Effector memory CD4-positive, alpha-beta T cell (primary cell): ENCODE results near the gene LHX2.

Experiments used
- DNase-seq, 3 donors: peaks; one replicate each; pipeline ENCODE4 v3.0.0-alpha.2; 2020
- H3K27ac ChIP-seq: 2 replicates; pipeline ENCODE4 v1.7.0; 2013; ENCODE audit warnings: mild to moderate bottlenecking, low read length, moderate library complexity; ENCODE audit not compliant: insufficient read depth, poor library complexity, severe bottlenecking
- H3K27me3 ChIP-seq: replicated peaks from 2 replicates; pipeline ENCODE4 v1.7.0; 2013; ENCODE audit warnings: mild to moderate bottlenecking, low read length; ENCODE audit not compliant: insufficient read depth, control insufficient read depth, poor library complexity, severe bottlenecking
- H3K36me3 ChIP-seq: 2 replicates; pipeline ENCODE4 v1.7.0; 2013; ENCODE audit warnings: mild to moderate bottlenecking, low read length, moderate library complexity; ENCODE audit not compliant: control insufficient read depth, insufficient read depth
- H3K4me1 ChIP-seq: 2 replicates; pipeline ENCODE4 v1.7.0; 2013; ENCODE audit warnings: low read length, mild to moderate bottlenecking; ENCODE audit not compliant: control insufficient read depth, insufficient read depth, poor library complexity, severe bottlenecking
- H3K4me3 ChIP-seq: 2 replicates; pipeline ENCODE4 v1.7.0; 2013; ENCODE audit warnings: low read length, low read depth, mild to moderate bottlenecking; ENCODE audit not compliant: insufficient read depth, poor library complexity, severe bottlenecking
- H3K9me3 ChIP-seq: 2 replicates; pipeline ENCODE4 v1.7.0; 2013; ENCODE audit warnings: mild to moderate bottlenecking, low read length, moderate library complexity; ENCODE audit not compliant: control insufficient read depth

LHX2 gene

DNA sequence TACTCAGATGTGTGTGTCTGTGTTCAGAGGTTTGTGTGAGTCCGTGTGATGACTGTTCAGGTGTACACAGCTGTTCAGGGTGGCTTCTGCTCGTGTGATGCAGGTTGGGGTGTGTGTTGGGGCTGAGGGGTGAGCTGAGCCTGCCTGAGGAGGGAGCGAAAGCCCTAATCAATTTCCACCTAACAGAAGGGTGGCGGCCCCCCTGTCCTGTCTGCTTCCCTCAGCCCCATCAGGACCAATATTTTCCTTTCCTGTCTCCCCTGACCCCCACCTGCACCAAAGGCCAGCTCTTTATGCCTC, 30.2 kb downstream of the LHX2 start:
- Histone ChIP-seq H3K4me3 (no peak overlapping the region), H3K27me3 (peaks cover 23% of the 10 kb centered on the region), H3K9me3 (no peaks in the 10 kb centered on the region), H3K36me3 (no peaks in the 10 kb centered on the region), H3K4me1 (peaks cover 7% of the 10 kb centered on the region), H3K27ac (no peak overlapping the region)
- DNase-seq = no peak

DNA sequence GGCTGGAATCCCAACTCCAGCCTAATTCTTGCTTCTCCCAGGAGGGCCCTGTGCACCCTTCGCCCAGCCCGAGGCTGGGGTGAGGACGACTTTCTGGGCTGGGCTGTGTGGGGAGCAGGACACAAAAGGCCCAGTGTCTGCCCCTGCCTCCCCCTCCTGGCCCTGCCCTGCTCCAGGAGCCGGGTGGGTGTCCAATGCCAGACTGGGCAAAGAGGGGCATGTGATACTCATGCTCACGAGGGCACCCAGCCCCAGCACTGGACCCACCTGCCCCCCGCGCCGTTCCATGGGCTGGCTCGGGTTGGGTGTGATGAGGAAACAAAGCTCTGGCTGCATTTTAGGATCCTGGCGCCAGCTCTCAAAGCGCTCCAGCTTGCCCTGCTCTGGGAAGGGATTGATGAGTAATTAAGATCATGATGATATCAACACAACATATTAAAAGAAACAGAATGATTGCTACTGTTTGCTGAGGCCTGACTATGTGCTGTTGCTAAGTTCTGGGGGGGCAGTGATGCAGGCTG, 30.7 kb downstream of the LHX2 start:
- H3K27me3 ChIP-seq = peaks cover 23% of the 10 kb centered on the region

DNA sequence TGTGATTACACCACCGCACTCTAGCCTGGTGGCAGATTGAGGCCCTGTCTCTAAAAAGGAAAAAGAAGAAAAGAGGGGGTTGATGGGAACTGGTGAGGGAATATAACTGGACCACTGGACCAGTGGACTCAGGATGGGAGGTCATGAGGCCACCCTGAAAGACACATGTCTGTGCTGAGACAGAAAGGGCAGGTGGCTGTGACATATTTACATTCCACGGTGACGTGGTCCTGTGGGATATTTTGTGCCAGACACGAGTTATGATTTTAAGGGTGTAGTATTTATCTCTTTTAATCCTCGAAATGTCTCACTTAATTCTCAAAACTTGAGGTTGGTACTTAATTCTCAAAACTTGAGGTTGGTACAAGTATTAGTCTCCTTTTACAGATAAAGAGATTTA, 32.9 kb downstream of the LHX2 start:
- peaks cover 23% of the 10 kb centered on the region for H3K27me3 ChIP-seq
- H3K27ac ChIP-seq = no peak overlapping the region
- DNase-seq = no peak
- H3K9me3 ChIP-seq = no peaks in the 10 kb centered on the region
- peaks cover 7% of the 10 kb centered on the region for H3K4me1 ChIP-seq
- no peaks in the 10 kb centered on the region for H3K36me3 ChIP-seq
- H3K4me3 ChIP-seq = no peak overlapping the region

More for the DNA sequence above, 30.7 kb downstream of the LHX2 start:
- DNase-seq = no peak
- Histone ChIP-seq H3K9me3 (no peaks in the 10 kb centered on the region), H3K27ac (no peak overlapping the region), H3K4me3 (no peak overlapping the region), H3K36me3 (no peaks in the 10 kb centered on the region), H3K4me1 (peaks cover 7% of the 10 kb centered on the region)

DNA sequence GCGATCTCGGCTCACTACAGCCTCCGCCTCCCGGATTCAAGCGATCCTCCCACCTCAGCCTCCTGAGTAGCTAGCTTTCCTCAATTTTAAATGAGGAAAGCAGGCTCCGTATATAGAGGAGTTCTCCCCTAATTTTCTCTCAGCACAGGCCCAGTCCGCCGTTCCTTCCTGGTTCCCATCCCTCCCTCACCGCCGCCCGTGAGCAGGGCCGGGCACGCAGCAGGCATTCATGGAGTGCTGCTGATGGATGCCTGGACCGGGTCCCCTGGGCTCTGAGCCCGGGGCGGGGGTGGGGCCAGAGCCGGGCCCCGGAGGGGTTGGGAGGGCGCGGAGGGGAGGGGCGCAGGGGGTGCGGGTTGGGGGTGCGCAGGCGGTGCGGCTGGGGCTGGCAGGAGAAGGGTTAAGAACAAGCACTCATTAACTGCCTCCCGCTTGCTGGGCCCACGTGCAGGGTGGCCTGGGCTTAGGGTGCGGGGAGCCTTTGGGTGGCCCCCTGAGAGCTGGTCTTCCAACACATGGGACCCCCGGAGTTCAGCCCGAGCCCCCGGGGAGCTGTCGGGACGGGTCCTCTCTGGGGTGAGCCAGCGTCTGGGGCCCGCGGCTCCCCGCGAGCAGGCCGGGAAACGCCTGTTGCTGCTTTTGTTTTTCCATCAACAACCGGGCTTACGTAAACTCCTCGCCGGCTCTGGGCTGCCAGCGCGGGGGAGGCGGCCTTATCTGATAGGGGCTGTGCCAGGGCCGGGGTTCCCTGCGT, 33.7 kb downstream of the LHX2 start:
- no peak for DNase-seq
- H3K27me3 ChIP-seq = peaks cover 20% of the 10 kb centered on the region
- peaks cover 7% of the 10 kb centered on the region for H3K4me1 ChIP-seq
- no peak overlapping the region for H3K27ac ChIP-seq
- H3K4me3 ChIP-seq = no peak overlapping the region
- H3K9me3 ChIP-seq = no peaks in the 10 kb centered on the region
- no peaks in the 10 kb centered on the region for H3K36me3 ChIP-seq

DNA sequence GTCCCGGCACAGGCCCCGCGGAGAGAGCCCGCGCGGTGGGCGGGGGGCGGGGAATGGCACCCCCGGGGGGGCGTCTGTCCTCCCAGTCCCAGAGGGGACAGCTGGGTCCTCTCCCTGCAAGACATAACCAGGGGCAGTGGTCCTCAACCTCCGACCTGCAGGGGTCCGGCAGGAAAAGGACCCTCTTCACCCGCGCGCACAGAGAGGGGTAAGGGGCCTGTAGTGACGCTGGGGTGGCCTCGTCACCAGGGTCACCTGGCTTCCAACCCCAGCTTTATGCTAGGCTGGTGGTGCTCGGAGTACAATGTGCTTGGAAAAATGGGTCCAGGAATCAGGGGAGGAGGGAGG, 34.2 kb downstream of the LHX2 start:
- Histone ChIP-seq H3K4me3 (no peak overlapping the region), H3K27ac (no peak overlapping the region), H3K36me3 (no peaks in the 10 kb centered on the region), H3K9me3 (no peaks in the 10 kb centered on the region), H3K4me1 (peaks cover 7% of the 10 kb centered on the region), H3K27me3 (peaks cover 20% of the 10 kb centered on the region)
- DNase-seq = no peak

DNA sequence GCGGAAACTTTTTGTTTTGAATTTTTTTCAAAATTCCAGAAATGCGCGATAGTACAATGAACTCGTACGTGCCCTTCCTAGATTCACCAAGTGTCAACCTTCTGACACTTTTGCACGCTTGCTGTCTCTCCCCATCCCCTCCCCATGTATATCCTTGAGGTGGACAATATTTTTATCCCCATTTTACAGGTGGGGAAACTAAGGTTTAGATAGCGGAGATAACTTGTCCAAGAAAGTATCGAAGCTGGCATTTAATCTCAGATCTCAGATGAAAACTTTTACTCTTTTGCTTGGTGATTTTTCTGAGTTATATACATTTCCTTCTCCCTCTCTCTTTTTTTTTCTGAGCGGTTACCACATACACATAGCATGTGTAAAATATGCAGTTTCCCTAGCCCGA, 34.6 kb downstream of the LHX2 start:
- Histone ChIP-seq H3K4me1 (peaks cover 5% of the 10 kb centered on the region), H3K4me3 (no peak overlapping the region), H3K36me3 (no peaks in the 10 kb centered on the region), H3K27ac (no peak overlapping the region), H3K27me3 (peaks cover 16% of the 10 kb centered on the region), H3K9me3 (no peaks in the 10 kb centered on the region)
- DNase-seq = no peak

DNA sequence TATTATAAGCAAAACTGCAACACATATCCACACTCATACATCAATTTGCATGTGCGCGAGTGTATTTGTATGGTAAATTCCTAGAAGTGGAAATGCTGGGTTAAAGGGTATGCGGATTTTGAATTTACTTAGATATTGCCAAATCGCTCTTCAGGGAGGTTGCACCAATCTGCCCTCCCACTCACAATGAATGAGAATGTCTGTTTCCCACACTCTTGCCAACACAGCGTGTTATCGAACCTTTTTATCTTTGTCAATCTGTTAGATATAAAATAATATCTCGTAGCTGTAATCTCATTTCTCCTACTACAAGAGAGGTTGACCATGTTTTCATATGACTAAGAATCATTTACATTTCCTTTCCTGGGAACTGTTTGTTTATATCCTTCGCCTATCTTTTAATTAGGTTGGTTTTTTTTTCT, 35.7 kb downstream of the LHX2 start:
- Histone ChIP-seq H3K27me3 (peaks cover 12% of the 10 kb centered on the region), H3K36me3 (no peaks in the 10 kb centered on the region), H3K9me3 (no peaks in the 10 kb centered on the region), H3K27ac (no peak overlapping the region), H3K4me1 (peaks cover 3% of the 10 kb centered on the region), H3K4me3 (no peak overlapping the region)
- DNase-seq = no peak

DNA sequence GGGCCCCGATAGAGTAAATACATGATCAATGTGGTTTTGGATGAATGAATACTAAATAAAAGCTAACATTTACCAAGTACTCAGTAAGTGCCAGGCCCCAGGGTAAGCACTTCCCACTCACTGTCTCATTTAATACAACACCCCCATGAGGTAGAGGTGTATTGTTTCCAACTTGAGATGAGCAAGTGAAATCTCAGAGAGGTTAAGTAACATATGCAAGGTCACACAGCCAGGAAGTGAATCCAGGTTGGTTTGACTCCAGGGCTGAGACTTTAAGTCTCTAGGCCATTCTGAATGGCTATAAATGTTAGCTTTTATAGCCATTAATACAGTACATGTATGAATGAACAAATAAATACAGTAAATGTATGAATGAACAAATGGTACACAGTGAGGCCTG, 39.4 kb downstream of the LHX2 start:
- H3K4me3 ChIP-seq = no peak overlapping the region
- no peaks in the 10 kb centered on the region for H3K36me3 ChIP-seq
- H3K27me3 ChIP-seq = peaks cover 6% of the 10 kb centered on the region
- DNase-seq = no peak
- no peak overlapping the region for H3K27ac ChIP-seq
- no peaks in the 10 kb centered on the region for H3K4me1 ChIP-seq
- H3K9me3 ChIP-seq = no peaks in the 10 kb centered on the region

DNA sequence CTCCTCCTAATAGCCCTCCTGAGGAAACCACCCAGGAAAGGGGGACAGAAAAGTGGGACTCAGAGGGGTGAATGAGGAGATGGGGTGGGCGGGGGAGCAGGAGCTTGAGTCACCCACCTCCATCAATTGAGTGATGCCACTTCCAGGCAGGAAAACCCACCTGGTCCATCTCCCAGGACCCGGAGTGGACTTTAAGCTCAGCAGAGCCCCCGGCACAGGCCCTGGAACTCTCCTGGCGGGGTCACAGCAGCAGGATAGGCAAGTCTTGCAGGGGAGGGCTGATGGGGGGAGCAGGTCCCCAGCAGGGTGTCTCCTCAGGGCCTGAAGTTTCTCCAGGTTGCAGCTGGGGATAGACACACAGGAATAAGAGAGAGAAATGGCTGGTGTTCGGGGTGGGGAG, 40.8 kb downstream of the LHX2 start:
- no peak for DNase-seq
- Histone ChIP-seq H3K27me3 (peaks cover 6% of the 10 kb centered on the region), H3K4me1 (no peaks in the 10 kb centered on the region), H3K9me3 (no peaks in the 10 kb centered on the region), H3K27ac (no peak overlapping the region), H3K4me3 (no peak overlapping the region), H3K36me3 (no peaks in the 10 kb centered on the region)

DNA sequence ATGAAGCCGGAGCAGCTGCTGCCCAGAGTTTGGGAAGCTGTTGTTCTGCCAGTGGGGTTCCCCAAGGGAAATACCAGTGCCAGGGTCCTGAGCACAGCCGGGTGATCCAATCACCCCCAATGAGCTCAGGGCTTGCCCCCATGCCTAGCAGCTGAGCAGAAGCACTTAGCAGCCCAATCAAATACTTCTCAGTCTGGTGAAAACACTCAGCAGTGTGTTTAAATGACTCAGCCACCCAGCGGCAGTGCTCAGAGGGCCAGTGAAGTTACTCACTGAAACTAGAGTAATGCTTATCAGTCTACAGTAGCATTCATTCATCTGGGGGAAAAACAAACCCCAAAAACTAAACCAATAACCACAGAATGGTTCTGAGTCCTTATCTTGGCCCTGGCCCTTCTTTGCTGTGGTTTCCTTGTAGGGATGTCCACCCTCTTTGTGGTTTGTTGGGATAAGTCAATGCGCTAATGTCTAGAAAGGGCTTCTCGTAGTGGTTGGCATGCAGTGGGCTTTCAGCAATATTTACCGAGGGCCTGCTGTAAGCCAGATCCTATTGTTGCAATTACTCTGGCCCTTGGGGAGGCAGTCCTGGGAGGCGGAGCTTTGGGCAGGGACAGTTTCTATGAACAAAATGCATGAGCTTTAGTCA, 43.1 kb downstream of the LHX2 start:
- DNase-seq = no peak
- Histone ChIP-seq H3K4me1 (no peaks in the 10 kb centered on the region), H3K9me3 (no peaks in the 10 kb centered on the region), H3K36me3 (no peaks in the 10 kb centered on the region), H3K27me3 (peaks cover 6% of the 10 kb centered on the region), H3K4me3 (no peak overlapping the region), H3K27ac (no peak overlapping the region)
